ENCODE measurements around the gene PTGR1. TPM values are rescaled to one million over a fixed set of nuclear protein-coding genes. Genes with fewer than 3 reads are reported as not detected.

The PTGR1 gene
- total and polyA plus RNA-seq, 12 donors, result 30.7 to 170 (median 116) TPM

GRCh38 chr9:111634860-111635259 lies 35.4 kb upstream of the PTGR1 start:
- 29 to 86% (median 78%) methylated on average over 1 of the region's 1 CpG for WGBS, 4 donors
- peaks cover 17 to 72% of the 10 kb centered on the region in 2 donors for H3K4me1 ChIP-seq (replicated peaks in 1 of 2)
- TF ChIP-seq POLR2A (IDR thresholded peaks at IDR 0.05) (no peak), CTCF (IDR thresholded peaks at IDR 0.05) (no peak)
- H3K36me3 ChIP-seq (replicated peaks in 1 of 2), result no peaks in the 10 kb centered on the region
- no peak overlapping the region for H3K27ac ChIP-seq
- DNase-seq, result no peak
- H3K27me3 ChIP-seq, result no peaks in the 10 kb centered on the region
- intact Hi-C loops (cut with DNase I), result no loop called here
- no peaks in the 10 kb centered on the region for H3K9me3 ChIP-seq (replicated peaks in 1 of 3)
- H3K4me3 ChIP-seq, result no peak overlapping the region

- Histone ChIP-seq H3K27ac (no peak overlapping the region), H3K4me3 (no peak overlapping the region), H3K27me3 (no peaks in the 10 kb centered on the region), H3K4me1 (replicated peaks in 1 of 2) (peaks cover 17 to 62% of the 10 kb centered on the region in 2 donors), H3K36me3 (replicated peaks in 1 of 2) (no peaks in the 10 kb centered on the region), H3K9me3 (replicated peaks in 1 of 3) (no peaks in the 10 kb centered on the region)
- TF ChIP-seq POLR2A (IDR thresholded peaks at IDR 0.05) (no peak), CTCF (IDR thresholded peaks at IDR 0.05) (no peak)
- WGBS, 4 donors, result 92 to 100% (median 94%) methylated on average over 1 of the region's 1 CpG
- DNase-seq, result no peak
- intact Hi-C loops (cut with DNase I), result no loop called here
These were observed 33.9 kb upstream of the PTGR1 start for GRCh38 chr9:111633389-111633736.

GRCh38 chr9:111632695-111633388 lies 33.4 kb upstream of the PTGR1 start:
- Histone ChIP-seq H3K9me3 (replicated peaks in 1 of 3) (no peaks in the 10 kb centered on the region), H3K4me1 (replicated peaks in 1 of 2) (peaks cover 17 to 57% of the 10 kb centered on the region in 2 donors), H3K27ac (peak overlapping the region in 1 of 5 donors; percentile 84), H3K4me3 (peak overlapping the region in 1 of 4 donors; percentile 99), H3K27me3 (no peaks in the 10 kb centered on the region), H3K36me3 (replicated peaks in 1 of 2) (no peaks in the 10 kb centered on the region)
- WGBS, 4 donors, result 62 to 81% (median 73%) methylated on average over 7 of the region's 7 CpGs
- TF ChIP-seq POLR2A (IDR thresholded peaks at IDR 0.05) (no peak), CTCF (IDR thresholded peaks at IDR 0.05) (no peak)
- intact Hi-C loops (cut with DNase I), result no loop called here
- no peak for DNase-seq

DNA sequence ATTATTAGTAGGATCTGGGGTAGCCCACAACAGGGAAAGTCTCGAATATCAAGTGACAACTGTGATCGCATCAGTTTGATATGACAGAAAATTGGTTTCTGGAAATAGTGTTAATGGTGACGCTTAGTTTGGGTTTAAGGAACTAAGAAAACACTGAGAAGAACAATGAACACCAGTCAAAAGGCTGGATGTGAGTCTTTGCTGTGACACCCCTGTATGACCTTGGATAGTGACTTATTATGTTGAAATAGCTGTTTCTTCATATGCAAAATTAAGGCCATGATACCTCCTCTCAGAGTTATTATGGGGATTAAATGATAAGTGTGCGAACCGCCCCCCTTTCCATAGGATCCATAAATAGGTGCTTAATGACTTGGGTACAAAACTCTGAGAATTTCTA lies 32.6 kb upstream of the PTGR1 start:
- WGBS, 4 donors, result 22 to 32% (median 24%) methylated on average over 5 of the region's 5 CpGs
- peak overlapping the region; percentile 9 to 99 (median 54) for H3K4me3 ChIP-seq
- DNase-seq, result no peak
- peaks cover 14 to 49% of the 10 kb centered on the region in 2 donors for H3K4me1 ChIP-seq (replicated peaks in 1 of 2)
- intact Hi-C loops (cut with DNase I), result no loop called here
- no peaks in the 10 kb centered on the region for H3K9me3 ChIP-seq (replicated peaks in 1 of 3)
- no peak for TF ChIP-seq POLR2A (IDR thresholded peaks at IDR 0.05)
- no peak for TF ChIP-seq CTCF (IDR thresholded peaks at IDR 0.05)
- no peaks in the 10 kb centered on the region for H3K36me3 ChIP-seq (replicated peaks in 1 of 2)
- peak overlapping the region; percentile 16 to 99 (median 88) for H3K27ac ChIP-seq
- no peaks in the 10 kb centered on the region for H3K27me3 ChIP-seq

Data from adrenal gland (tissue), 12 donors.